ENCODE results near the gene GSK3A.

GSK3A gene

DNA sequence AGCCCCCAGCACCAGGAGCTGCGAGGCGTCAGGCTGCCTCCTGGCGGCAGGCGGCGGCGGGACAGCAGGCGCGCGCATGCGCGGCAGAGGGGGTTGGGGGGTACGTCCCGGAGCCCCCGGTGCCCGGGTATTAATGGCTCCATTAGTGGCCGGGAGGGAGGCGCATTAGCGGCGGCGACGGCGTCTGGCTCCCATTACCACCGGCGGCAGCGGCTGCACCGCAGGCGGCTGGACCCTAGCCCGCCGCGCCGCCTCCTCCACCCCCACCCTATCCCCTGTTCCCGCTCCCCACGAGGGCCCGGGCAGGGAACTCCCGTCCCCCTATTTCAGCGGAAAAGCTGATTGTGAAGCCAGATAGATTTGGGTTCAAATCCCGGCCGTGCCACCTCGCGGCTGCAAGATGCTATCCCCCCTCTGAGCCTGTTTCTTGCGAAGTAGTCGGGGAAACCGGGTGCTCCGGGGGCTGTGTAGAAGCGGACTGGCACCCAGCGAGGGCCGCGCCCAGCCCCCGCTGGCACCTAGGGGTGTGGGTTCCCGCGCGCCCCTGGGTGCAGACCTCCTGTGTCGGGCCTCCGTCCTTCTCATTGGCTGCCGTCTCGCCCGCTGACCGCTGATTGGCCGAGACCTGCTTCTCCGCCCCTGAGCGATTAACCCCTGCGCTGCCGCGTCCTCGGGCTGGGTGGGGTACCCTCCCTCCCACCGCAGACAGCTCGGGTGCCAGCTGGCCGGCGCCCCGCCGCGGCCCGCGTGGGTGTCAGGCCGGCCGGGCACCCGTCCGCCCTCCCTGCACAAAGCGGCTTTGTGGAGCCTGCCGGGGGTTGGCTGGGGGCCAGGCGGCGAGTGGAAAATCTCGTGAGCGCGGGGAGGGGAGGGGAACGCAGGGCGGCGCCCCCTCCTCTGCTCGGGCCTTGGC is 37.8 kb upstream of the GSK3A start:
- peak; percentile 92 for DNase-seq

DNA sequence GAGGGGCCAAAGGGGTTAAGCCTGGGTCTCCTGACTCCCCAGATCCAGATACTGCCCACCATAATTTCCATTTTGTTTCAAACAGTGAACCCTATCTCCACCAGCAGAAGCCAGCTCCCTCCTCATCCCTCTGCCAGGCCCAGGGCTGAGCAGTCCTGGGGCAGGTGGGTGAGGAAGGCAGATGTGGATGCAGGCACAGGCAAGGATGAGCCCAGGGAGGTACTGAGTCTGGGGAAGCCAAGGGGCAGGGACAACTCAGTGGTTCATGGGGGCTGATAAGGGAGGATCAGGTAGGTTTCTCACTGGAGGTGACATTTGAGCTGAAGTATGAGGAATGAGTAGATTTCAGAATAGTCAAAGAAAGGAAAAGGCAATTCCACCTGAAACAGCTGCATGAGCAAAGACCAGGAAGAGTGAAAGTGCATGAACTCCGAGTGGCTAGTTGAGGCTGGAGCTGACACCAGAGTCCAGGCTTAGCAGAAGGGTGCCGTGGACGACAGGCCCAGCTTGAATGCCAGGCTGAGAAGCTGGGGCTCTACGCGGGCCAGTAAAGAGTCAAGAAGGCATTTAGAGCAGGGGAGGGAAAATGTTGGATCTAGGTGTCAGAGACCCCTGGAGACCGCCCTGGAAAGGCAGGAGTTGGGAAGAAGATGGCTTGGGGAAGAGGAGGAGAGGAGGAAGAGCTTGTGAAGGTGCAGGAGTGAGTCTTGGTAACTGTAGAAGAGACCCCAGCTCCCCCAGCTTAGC is 36.9 kb upstream of the GSK3A start:
- DNase-seq: no peak

DNA sequence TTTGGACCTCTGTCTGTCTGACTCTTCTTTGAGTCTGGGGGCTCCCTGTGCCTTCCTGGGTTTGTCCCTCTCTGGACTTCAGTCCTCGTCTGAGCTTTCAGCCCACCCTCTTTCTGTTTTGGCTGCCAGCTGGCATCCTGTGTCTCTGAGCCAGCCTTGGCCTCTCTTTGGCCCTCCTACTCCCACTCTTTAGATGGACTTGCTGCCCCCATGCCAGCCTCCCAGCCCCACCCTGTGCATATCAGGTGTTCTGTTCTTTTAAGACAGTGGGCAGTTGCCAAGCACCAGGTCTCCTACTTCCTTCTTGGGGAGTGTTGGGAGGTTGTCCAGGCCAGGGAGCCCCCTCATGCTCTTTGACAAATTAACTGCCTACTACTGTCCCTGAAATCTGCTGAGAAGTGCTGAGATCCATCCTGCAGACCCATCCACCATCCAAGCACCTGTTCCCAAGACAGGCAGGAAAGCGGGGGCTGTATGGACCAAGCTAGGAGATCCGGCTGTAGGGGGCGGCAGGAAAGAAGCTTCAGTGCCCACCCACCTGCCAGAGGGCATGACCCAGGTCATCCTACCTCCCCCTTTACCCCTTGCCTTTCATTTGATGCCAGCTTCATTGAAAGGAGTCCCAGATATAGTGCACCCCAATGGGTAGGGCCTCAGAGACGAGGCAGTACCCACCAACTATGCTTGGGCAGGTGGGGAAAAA is 36.2 kb upstream of the GSK3A start:
- DNase-seq: no peak

DNA sequence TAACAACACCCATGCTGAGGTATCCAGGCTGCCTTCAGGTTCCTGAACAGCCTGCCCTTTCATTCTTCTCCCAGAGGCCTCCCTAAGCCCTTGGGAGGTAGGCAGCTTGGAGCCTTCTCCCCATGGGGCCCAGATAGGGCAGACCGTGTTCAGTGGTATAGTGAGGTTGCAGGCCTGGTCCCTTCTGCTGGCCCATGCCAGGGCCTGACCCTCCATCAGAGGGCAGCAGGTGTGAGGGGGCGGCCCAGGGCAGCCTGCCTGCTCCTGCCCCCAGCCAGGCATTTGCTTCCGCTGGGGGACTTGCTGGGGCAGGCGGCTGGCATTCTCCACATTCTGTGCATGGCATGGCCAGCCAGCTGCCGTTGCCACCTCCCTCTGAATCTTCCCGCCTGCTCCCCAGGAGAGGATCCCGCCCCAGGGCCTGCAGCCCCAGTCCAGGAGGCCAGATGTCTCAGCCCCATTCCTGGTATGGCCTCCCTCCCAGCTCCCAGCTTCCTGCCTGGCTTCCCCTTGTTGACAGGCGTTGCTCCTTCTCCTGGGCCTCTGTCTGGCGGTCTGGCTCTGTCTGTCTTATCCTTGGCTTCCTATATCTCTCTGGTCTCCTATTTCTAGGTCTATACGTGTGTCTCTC is 35.5 kb upstream of the GSK3A start:
- DNase-seq: peak; percentile 46

DNA sequence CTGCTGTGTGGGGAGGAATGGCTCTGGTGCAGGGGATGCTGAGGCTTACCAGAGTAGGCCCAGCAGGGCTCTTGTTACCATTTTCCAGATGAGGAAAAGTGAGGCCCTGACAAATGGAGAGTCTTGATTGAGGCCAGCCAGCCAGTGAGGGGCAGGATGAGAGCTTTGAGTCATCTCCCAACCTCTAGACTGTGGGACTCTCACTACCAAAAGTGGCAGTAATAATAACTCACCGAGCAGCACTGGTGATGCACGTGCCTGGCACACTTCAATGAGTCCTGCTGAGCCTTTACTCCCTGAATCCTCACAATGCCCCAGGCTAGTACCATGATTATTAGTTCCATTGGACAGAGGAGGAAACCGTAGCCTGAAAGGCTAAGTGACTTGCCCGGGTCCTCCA is 34.4 kb upstream of the GSK3A start:
- DNase-seq: no peak

DNA sequence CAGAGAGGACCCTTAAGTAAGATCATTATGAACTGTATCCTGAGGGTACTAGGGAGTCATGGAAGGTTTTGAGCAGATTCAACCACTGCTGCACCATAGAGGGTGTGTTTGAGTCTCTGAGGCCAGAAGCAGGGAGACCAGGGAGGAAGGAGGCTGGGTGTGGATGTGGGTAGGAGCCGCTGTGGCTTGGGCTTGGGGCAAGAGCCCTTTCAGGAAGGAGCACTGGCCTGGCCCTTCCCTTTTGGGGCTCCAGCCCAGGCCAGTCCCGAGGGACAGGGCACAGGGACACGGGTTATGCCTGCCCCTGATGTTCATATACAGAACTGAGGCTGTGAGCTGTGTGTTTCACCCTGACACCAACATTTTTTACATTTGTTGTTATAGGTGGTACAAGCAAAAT is 33.9 kb upstream of the GSK3A start:
- no peak for DNase-seq

DNA sequence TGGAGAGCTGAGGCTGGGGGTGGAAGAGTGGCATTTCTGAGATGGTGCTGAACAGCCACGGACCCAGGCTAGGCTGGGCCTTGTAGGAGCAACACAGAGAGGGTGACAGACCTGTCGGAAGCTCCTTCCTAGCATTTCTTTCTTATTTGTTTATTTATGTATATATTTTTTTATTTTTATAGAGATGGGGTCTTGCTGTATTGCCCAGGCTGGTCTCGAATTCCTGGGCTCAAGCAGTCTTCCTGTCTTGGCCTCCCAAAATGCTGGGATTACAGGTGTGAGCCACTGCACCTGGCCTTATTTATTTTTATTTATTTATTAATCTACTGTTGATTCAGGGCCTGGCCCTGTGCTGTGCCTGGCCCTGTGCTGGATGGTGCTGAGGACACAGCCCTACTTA is 33.1 kb upstream of the GSK3A start:
- DNase-seq: no peak

DNA sequence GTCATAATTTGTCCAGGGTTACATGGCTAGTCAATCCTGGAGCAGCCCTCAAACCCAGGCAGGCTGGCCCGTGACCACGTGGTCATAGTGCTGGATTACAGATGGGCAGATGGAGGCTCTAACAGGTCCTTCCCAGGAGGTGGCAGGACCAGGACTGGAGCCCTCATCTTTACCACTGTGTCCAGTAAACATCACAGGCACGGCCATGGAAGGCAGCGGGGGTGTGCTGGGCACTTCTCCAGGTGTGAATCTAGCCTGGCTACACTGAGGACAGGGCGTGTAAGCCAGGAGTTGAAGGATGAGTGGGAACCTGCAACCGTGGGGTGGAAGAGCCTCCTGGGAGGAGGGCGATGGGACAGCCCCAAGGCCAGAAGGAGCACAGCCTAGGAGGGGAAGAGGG is 32.7 kb upstream of the GSK3A start:
- no peak for DNase-seq

DNA sequence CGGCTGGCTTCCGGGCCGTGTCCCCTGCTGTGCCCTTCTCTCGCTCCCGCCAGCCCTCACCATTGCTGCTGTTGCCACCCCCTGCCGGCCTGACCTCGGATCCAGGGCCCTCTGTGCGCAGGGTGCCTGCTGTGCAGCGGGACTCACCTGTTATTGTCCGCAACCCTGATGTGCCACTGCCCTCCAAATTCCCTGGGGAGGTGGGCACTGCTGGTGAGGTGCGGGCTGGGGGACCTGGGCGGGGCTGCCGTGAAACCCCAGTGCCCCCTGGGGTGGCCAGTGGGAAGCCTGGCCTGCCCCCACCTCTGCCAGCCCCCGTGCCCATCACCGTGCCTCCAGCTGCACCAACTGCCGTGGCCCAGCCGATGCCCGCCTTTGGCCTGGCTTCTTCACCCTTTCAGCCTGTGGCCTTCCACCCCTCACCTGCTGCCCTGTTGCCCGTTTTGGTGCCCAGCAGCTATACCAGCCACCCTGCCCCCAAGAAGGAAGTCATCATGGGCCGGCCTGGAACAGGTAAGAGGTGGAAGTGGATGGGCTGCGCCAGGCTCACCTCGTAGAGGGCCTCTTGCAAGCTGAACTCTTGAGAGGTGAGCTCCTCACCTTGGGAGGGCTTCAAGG is 31.8 kb upstream of the GSK3A start:
- no peak for DNase-seq

DNA sequence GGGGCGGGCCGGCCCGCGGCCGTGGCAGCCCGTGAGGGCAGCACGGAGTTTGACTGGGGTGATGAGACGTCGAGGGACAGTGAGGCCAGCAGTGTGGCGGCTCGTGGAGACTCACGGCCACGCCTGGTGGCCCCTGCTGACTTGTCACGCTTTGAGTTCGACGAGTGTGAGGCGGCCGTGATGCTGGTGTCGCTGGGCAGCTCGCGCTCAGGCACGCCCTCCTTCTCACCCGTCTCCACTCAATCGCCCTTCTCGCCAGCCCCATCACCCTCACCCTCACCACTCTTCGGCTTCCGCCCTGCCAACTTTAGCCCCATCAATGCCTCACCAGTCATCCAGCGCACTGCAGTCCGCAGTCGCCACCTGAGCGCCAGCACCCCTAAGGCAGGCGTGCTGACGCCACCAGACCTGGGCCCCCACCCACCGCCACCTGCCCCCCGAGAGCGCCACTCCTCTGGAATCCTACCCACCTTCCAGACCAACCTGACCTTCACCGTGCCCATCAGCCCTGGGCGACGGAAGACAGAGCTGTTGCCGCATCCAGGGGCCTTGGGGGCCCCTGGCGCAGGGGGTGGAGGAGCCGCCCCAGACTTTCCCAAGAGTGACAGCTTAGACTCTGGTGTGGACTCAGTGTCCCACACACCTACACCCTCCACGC is 31.1 kb upstream of the GSK3A start:
- no peak for DNase-seq

DNA sequence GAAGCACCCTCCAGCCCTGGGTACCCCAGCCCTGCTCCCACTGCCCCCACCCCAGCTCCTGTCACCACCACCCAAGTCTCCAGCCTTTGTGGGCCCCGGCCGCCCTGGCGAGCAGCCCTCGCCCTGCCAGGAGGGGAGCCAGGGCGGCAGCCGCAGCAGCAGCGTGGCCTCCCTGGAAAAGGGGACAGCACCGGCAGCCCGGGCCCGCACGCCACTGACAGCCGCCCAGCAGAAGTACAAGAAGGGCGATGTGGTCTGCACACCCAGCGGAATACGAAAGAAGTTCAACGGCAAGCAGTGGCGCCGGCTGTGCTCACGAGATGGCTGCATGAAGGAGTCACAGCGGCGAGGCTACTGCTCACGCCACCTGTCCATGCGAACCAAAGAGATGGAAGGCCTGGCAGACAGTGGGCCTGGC is 30.6 kb upstream of the GSK3A start:
- DNase-seq: no peak

DNA sequence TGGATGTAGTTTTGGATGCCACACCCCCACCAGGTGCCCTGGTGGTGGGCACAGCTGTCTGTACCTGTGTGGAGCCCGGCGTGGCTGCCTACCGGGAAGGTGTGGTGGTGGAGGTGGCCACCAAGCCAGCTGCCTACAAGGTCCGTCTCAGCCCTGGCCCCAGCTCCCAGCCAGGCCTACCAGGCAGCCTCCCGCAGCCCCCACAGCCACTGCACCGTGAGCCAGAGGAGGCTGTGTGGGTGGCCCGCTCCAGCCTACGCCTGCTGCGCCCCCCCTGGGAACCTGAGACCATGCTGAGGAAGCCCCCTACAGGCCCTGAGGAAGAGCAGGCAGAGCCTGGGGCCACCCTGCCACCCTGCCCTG is 30.1 kb upstream of the GSK3A start:
- no peak for DNase-seq

DNA sequence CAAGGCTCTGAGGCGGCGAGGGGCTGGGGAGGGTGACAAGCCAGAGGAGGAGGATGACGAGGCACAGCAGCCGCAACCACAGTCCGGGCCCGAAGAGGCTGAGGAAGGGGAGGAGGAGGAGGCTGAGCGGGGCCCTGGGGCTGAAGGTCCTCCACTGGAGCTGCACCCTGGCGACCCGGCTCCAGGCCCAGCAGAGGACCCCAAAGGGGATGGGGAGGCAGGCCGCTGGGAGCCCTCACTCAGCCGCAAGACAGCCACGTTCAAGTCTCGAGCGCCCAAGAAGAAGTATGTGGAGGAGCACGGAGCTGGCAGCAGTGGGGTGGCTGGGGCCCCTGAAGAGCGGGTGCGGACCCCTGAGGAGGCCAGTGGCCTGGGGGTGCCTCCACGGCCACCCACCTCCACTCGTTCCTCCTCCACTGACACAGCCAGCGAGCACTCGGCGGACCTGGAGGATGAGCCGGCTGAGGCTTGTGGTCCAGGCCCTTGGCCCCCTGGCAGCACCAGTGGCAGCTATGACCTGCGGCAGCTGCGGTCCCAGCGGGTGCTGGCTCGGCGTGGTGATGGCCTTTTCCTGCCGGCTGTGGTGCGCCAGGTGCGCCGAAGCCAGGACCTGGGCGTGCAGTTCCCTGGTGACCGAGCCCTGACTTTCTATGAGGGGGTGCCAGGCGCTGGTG is 29.6 kb upstream of the GSK3A start:
- DNase-seq: no peak

DNA sequence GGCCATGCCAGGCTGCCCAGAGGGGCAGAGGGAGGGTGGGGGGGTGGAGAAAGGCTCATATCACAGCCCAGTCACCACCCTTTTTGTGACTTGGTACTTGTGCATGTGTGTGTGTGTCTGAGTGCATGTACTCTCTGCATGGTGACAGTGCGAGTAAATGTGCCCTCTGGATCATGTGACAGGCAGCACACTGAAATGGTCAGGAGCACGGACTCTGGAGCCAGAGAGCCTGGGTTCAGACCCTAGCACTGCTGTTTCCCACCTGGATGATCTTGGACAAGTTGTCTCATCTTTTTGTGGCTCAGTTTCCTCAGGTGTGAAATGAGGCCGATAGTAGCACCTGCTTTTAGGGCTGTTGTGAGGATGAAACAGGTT is 28.6 kb upstream of the GSK3A start:
- no peak for DNase-seq

DNA sequence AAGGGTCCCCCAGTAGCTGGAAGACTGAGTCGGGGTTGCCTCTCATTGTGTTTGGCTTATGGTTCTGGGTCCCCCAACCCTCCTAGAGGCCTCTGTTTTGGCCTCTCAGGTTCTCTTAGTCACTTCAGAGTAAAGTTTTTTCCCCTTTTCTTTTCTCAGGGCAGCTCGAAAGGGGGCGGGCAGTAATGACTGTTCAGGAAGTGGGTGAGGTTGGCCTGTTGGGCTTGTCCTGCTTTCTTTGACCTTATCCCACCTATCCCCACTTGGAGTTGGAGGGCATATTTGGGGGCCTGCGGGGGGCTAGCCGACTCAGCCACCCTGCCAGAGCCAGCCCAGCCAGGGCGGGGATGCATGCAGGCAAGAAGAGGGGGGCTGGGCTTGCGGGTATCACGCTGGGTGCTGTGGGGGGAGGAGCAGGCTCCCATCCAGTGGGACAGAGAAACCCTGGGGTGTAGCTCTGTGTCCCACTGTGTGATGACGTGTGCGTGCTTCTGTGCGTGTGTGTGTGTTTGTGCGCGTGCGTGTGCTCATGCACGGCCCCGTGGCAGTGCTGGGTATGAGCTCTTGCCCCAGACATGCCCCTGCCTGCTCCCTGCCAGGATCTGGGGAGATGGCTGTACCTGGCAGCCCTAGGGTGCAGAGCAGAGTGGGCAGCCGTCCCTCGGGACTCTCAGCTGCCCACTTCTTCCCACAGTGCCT is 28.1 kb upstream of the GSK3A start:
- peak; percentile 55 for DNase-seq

DNA sequence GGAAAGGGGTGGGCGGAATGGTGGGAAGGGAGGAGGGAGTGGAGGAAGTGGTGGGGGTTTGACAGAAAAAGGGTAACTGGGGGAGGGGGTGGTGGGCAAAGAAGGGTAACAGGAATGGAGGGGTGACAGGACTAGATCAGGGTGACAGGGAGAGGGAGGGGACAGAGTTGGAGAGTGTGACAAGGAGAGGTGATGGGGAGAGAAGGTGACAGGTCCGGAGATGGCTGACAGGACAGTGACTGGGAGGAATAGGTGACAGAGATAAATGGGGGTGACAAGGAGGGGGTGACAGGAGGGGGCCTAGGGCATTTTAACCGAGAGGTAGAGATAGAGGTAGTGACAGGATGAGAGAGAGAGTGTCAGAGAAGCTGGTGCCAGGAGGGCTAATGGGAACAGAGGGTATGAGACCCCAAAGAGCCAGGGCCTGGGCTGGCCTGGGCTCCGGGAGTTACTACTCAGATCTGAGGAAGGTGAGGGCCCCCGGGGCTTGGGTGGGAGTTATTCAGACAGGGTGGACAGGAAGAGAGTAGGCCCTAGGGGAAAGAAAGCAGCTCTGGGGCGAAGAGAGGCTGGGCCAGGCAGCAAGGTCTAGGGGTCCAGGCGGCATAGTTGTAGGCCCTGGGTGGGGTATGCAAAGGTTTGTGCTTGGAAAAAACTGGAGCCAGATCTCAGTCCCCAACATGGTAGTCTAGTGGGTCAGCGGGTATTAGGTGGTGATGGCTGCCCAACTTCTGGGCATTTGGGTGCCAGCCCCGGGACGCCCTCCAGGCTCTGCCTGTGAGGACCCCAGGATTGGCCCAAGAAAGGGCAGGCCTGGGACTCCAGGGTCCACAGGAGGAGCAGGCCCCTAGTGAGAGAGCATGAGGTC is 27.3 kb upstream of the GSK3A start:
- DNase-seq: no peak

DNA sequence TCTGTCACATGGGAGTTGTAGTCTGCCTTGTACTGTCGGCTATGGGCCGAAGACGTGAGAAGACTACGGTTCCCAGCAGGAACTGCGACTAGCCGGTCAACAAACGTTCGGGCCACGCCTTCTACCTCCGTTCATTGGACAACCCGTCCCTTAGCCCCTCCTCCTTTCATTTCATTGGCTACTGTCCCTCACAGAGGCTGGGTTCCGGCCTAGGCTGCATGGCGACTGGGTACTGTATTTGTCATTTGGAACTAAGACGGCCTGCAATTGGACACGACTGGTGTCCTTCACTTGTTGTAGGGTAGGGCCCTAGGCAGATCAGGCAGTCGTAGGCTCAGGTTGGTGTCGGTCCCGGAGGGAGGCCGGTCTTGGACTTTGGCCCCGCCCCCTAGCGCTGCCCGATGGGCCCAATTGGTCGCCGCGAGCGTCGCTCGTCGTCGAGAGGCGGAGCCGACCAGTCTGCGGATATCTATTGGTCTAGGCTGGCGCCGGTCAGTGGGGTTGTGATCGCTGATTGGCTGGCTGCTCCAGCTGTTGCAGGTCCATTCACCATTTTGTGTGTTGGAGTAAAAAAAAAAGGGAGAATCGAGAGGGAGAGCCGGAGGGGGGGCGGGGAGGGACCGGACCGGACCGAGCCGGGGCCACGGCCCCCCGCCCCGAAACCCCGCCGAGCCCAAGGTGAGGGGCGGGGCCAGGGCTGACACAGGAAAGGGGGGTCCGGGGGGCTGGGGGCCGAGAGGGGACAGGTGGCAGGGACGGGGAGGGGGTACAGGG is 26.5 kb upstream of the GSK3A start, which contains the start of gene CIC:
Gene CIC, plus strand, starts transcription at position 549 of the 774 bp plus-strand sequence. CDS start 2,532 bp downstream, outside the sequence.
- DNase-seq: peak; percentile 100

DNA sequence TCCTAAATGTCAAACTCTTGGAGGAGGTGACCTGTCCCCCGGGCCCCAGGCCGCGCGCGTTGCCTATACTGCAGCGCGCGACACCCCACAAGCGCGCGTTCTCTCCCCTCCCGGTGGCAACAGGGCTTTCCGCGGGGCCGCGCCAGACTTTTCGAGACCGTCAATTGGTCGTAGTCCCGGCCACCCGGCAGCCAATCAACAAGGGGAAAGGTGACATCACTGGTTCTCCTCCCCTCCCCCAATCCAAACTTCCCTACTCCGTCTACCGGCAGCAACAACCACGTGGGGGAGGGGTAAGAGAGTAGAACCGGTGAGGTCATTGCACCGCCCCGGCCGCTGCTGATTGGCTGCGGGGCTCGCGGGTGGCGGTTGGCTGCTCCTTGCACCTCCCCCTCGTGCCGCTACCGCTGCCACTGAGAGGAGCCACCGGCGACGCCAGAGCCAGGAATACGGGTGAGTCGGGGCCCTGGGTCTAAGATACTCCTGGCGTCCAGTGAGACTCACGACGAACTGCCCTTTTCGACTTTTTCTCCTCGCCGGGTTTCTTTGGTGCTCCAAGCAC is 25.8 kb upstream of the GSK3A start:
- peak; percentile 100 for DNase-seq

All from fibroblast of upper back skin (primary cell).